Vagina (tissue), 2 donors: Measurements from ENCODE around the gene MT3.

ENCODE experiments used
- CTCF ChIP-seq, 3 experiments: fragments of 450-650 bp in 2 of 3; fragments of 200-600 bp in 1 of 3; sonication (generic) in 1 of 3; IDR thresholded peaks; one replicate each; pipeline ENCODE4 v1.5.1; 2017 to 2019; ENCODE audit warnings: antibody characterized with exemption in 3 of 3, mild to moderate bottlenecking in 2 of 3, moderate library complexity in 2 of 3
- POLR2AphosphoS5 ChIP-seq, 2 donors: sonication (generic); formaldehyde crosslinking; IDR thresholded peaks; one replicate each; pipeline ENCODE4 v1.9.0; 2017; ENCODE audit warnings: antibody characterized with exemption in 2 of 2, mild to moderate bottlenecking in 2 of 2, low read depth in 1 of 2; ENCODE audit not compliant: insufficient read depth in 1 of 2

- TF ChIP-seq CTCF (IDR thresholded peaks at IDR 0.05) (no peak), POLR2AphosphoS5 (IDR thresholded peaks at IDR 0.05; ENCODE audit: insufficient read depth in 1 of 2, low read depth in 1 of 2) (no peak)
Measured at GRCh38 chr16:56632848-56633365, 43.6 kb downstream of the MT3 start.
